GM12878 (cell line): ENCODE measurements around the gene SP100. TPM values are rescaled to one million over a fixed set of nuclear protein-coding genes. Genes with fewer than 3 reads are reported as not detected.

Experiments used
- ATAC-seq: fragments of 200-7000 bp; cut with Tn5 transposase; 3 replicates; pipeline ENCODE4 v1.9.1; 2020; ENCODE audit warnings: mild to moderate bottlenecking, moderate library complexity
- BruUV-seq: library from RNA; stranded (reverse); fragments of 400-500 nt; replicated peaks from 2 replicates; lab custom pipeline; 2021; lab: Mats Ljungman, UMichigan
- CTCF ChIA-PET: fragments of 300-600 bp; sonication (Branson Sonifier 250); formaldehyde crosslinking; extraction: SDS; loops from one replicate; lab custom pipeline; 2021; ENCODE audit warnings: inconsistent platforms; lab: Yijun Ruan, JAX
- POLR2A ChIA-PET: fragments of 350-600 bp; formaldehyde crosslinking; extraction: SDS; loops from one replicate; lab custom pipeline; 2021; ENCODE audit warnings: inconsistent platforms; lab: Charles Lee
- RAD21 ChIA-PET: fragments of 300-600 bp; sonication (Branson Sonifier 250); formaldehyde crosslinking; loops from one replicate; lab custom pipeline; 2023; ENCODE audit warnings: antibody characterized with exemption; ENCODE audit not compliant: unreplicated experiment; lab: Charles Lee
- SMC1A ChIA-PET: fragments of 300-600 bp; sonication (Branson Sonifier 250); formaldehyde crosslinking; loops from one replicate; lab custom pipeline; 2023; ENCODE audit not compliant: unreplicated experiment, uncharacterized antibody; lab: Charles Lee
- DNase-seq: peaks from one replicate; pipeline ENCODE4 v3.0.0-alpha.2; 2011; ENCODE audit warnings: low read depth, low spot score
- FAIRE-seq: peaks from 3 replicates; lab custom pipeline; 2011; peaks lifted over from hg19 to GRCh38; lab: Jason Lieb, UNC
- H2AFZ ChIP-seq: 2 replicates; pipeline ENCODE4 v1.6.0; 2011; ENCODE audit warnings: low read depth, low read length, control low read depth; ENCODE audit not compliant: control insufficient read depth
- H3K27ac ChIP-seq: 2 replicates; pipeline ENCODE4 v1.5.1; 2011; ENCODE audit warnings: control low read depth; ENCODE audit not compliant: control insufficient read depth, insufficient read depth
- H3K27me3 ChIP-seq, 2 experiments: replicated peaks in 1 of 2; 2 replicates each; pipeline versions ENCODE4 v1.6.0 to v1.6.1; 2011; ENCODE audit warnings: low read length in 1 of 2; ENCODE audit not compliant: control insufficient read depth in 2 of 2, insufficient read depth in 2 of 2
- H3K36me3 ChIP-seq, 2 experiments: 2 replicates each; pipeline ENCODE4 v1.5.1; 2011; ENCODE audit warnings: low read length in 1 of 2; ENCODE audit not compliant: control insufficient read depth in 2 of 2, insufficient read depth in 2 of 2
- H3K4me1 ChIP-seq: 2 replicates; pipeline ENCODE4 v1.6.1; 2011; ENCODE audit warnings: mild to moderate bottlenecking, low read length, moderate library complexity, mixed read lengths; ENCODE audit not compliant: control insufficient read depth, insufficient read depth
- H3K4me2 ChIP-seq: 2 replicates; pipeline ENCODE4 v1.6.0; 2011; ENCODE audit warnings: control low read depth; ENCODE audit not compliant: control insufficient read depth, insufficient read depth
- H3K4me3 ChIP-seq: fragments of 200-600 bp; sonication (generic); 2 replicates; pipeline ENCODE4 v1.5.1; 2016
- H3K79me2 ChIP-seq: 2 replicates; pipeline ENCODE4 v1.6.0; 2011; ENCODE audit warnings: low read length; ENCODE audit not compliant: control insufficient read depth, insufficient read depth
- H3K9ac ChIP-seq: 2 replicates; pipeline ENCODE4 v1.8.0; 2011; ENCODE audit warnings: low read length, control low read depth, mixed read lengths; ENCODE audit not compliant: control insufficient read depth, insufficient read depth
- H3K9me3 ChIP-seq: replicated peaks from 3 replicates; pipeline ENCODE4 v1.5.1; 2011; ENCODE audit warnings: mild to moderate bottlenecking, low read length; ENCODE audit not compliant: control insufficient read depth, insufficient read depth
- H4K20me1 ChIP-seq: 2 replicates; pipeline ENCODE4 v1.6.0; 2011; ENCODE audit not compliant: control insufficient read depth, insufficient read depth
- ATF7 ChIP-seq: fragments of 450-650 bp; IDR thresholded peaks from 2 replicates; pipeline ENCODE4 v1.6.1; 2016; ENCODE audit warnings: low read depth, mild to moderate bottlenecking
- CBX3 ChIP-seq: fragments of 200-600 bp; sonication (generic); IDR thresholded peaks from 2 replicates; pipeline ENCODE4 v1.6.1; 2016; ENCODE audit warnings: low read depth, borderline replicate concordance
- FOXM1 ChIP-seq: IDR thresholded peaks from 2 replicates; pipeline ENCODE4 v1.6.1; 2012; ENCODE audit warnings: low read depth, mild to moderate bottlenecking, inconsistent platforms, low read length, moderate library complexity
- IKZF1 ChIP-seq: fragments of 450-650 bp; conservative IDR thresholded peaks from 2 replicates; pipeline ENCODE4 v1.6.1; 2017; ENCODE audit warnings: antibody characterized with exemption, mild to moderate bottlenecking
- MXI1 ChIP-seq: fragments of 150-350 bp; IDR thresholded peaks from 2 replicates; pipeline ENCODE4 v1.6.1; 2011; ENCODE audit warnings: low read depth, mild to moderate bottlenecking, inconsistent platforms, low read length, improper control_type of control experiment
- WRNIP1 ChIP-seq: IDR thresholded peaks from 2 replicates; pipeline ENCODE4 v1.6.1; 2011; ENCODE audit warnings: low read depth, low read length, improper control_type of control experiment, borderline replicate concordance
- ZBTB4 ChIP-seq: fragments of 450-650 bp; formaldehyde crosslinking; IDR thresholded peaks from 2 replicates; pipeline ENCODE4 v1.4.0; 2022; ENCODE audit warnings: mild to moderate bottlenecking, moderate library complexity
- ZNF687 ChIP-seq: fragments of 450-650 bp; IDR thresholded peaks from 2 replicates; pipeline ENCODE4 v1.6.1; 2017; ENCODE audit warnings: mild to moderate bottlenecking, moderate library complexity
- WGBS: methylation state at CpG from one replicate; pipeline ENCODE4 v1.1.6; 2016; ENCODE audit warnings: low lambda C conversion rate; ENCODE audit not compliant: insufficient replicate concordance, insufficient coverage; ENCODE audit errors: missing lambda C conversion rate; 5-methylcytosine and 5-hydroxymethylcytosine counted together
- in situ Hi-C: fragments of 300-500 bp; cut with MboI; formaldehyde crosslinking; loops from 9 replicates; pipeline ENCODE4 v1.14.3; 2018; ENCODE audit warnings: mixed read lengths
- intact Hi-C: fragments of 100-400 bp; cut with micrococcal nuclease; formaldehyde crosslinking; loops from one replicate; pipeline ENCODE4 v1.14.2; 2022; ENCODE audit not compliant: unreplicated experiment
- polyA plus RNA-seq, 11 experiments: library from polyadenylated mRNA; depleted of rRNA in 4 of 11; unstranded in 6 of 11; stranded (reverse) in 5 of 11; fragments of >200 nt; fragmentation: Nextera tagmentation in 4 of 11; fragmentation: Illumina TruSeq in 1 of 11; extraction: Ambion mirVana in 4 of 11; extraction: Trizol in 1 of 11; gene quantifications; 1 replicate in 1 of 11; 2 replicates in 10 of 11; pipeline versions ENCODE4 v1.2.1 to v1.2.3, GENCODE V29; 2011 to 2016; ENCODE audit warnings: inconsistent platforms in 2 of 11, missing spikeins in 2 of 11, low read depth in 1 of 11
- total RNA-seq, 4 experiments: library from RNA; depleted of rRNA in 3 of 4; stranded (reverse); fragments of >200 nt in 3 of 4; fragmentation: Illumina TruSeq in 1 of 4; extraction: Trizol in 1 of 4; gene quantifications; 2 replicates each; pipeline versions ENCODE4 v1.2.1 to v1.2.3, GENCODE V29; 2013 to 2021

SP100 gene
- total and polyA plus RNA-seq, 10 of the 15 experiments (the other 5 are each of a cell fraction or from before 2014, with no cell fraction given) = 109 to 239 (median 180) TPM

GRCh38 chr2:230552181-230552580, 136.2 kb downstream of the SP100 start:
- Histone ChIP-seq H3K4me2 (no peak overlapping the region), H3K79me2 (no peaks in the 10 kb centered on the region), H4K20me1 (no peaks in the 10 kb centered on the region), H2AFZ (no peak overlapping the region), H3K9ac (no peak overlapping the region), H3K4me1 (no peaks in the 10 kb centered on the region), H3K36me3 (no peaks in the 10 kb centered on the region), H3K9me3 (no peaks in the 10 kb centered on the region), H3K27me3 (no peaks in the 10 kb centered on the region), H3K27ac (no peak overlapping the region), H3K4me3 (no peak overlapping the region)
- POLR2A ChIA-PET = interaction anchor here (0.6 to 2.2 kb wide), 9 partner anchors 9 to 1081 kb away, joined by 3 to 10 read pairs (median 4); no protein-coding TSS in a partner anchor
- SMC1A ChIA-PET = interaction anchor here (0.7 to 1.7 kb wide), 8 partner anchors 10 to 546 kb away, joined by 3 to 5 read pairs (median 3); no protein-coding TSS in a partner anchor
- FAIRE-seq (no peak), DNase-seq (no peak), ATAC-seq (peak; percentile 65)
- BruUV-seq = no TSS peak
- no peak for TF ChIP-seq FOXM1
- 0 out of 2 replicates have a peak, but pooled peaks have one; percentile 29 for TF ChIP-seq ATF7
- no peak for TF ChIP-seq MXI1
- CTCF ChIA-PET = interaction anchor here (0.5 to 1.6 kb wide), 6 partner anchors 8 to 485 kb away, joined by 3 to 4 read pairs (median 3); no protein-coding TSS in a partner anchor
- in situ Hi-C loops = no loop called here
- RAD21 ChIA-PET = interaction anchor here (0.7 to 1.2 kb wide), 4 partner anchors 9 to 135 kb away, joined by 3 to 5 read pairs (median 4); no protein-coding TSS in a partner anchor
- 58% methylated on average over 2 of the region's 2 CpGs for WGBS
- intact Hi-C loops = no loop called here

- RAD21 ChIA-PET = interaction anchor here (1.0 kb wide), 1 partner anchor 19 kb away, joined by 3 read pairs; no protein-coding TSS in a partner anchor
- H3K27me3 ChIP-seq = no peaks in the 10 kb centered on the region
- ATAC-seq = no peak
- no peak for TF ChIP-seq ZNF687
- no peak for TF ChIP-seq CBX3
- no peak for TF ChIP-seq WRNIP1
- TF ChIP-seq ZBTB4 (CRISPR knock-in tag) = no peak
- TF ChIP-seq IKZF1 = no peak
Observed at GRCh38 chr2:230557065-230557464, 141.1 kb downstream of the SP100 start.

More at GRCh38 chr2:230557065-230557464, 141.1 kb downstream of the SP100 start:
- intact Hi-C loops (no loop called here), in situ Hi-C loops (no loop called here)
- SMC1A ChIA-PET = interaction anchor here (1.1 to 1.9 kb wide), 2 partner anchors 14 to 45 kb away, joined by 5 to 6 read pairs; no protein-coding TSS in a partner anchor
- 0% methylated on average over 1 of the region's 1 CpG for WGBS
- POLR2A ChIA-PET = no interaction called here
- FAIRE-seq (no peak), DNase-seq (no peak)
- H2AFZ ChIP-seq = no peak overlapping the region
- no peak overlapping the region for H3K4me2 ChIP-seq
- no peak overlapping the region for H3K27ac ChIP-seq
- no peaks in the 10 kb centered on the region for H4K20me1 ChIP-seq
- no peak overlapping the region for H3K4me3 ChIP-seq
- no peaks in the 10 kb centered on the region for H3K9me3 ChIP-seq
- no TSS peak for BruUV-seq
- no peak overlapping the region for H3K9ac ChIP-seq
- H3K4me1 ChIP-seq = no peaks in the 10 kb centered on the region
- no peaks in the 10 kb centered on the region for H3K36me3 ChIP-seq
- CTCF ChIA-PET = interaction anchor here (0.6 to 1.0 kb wide), 2 partner anchors 46 to 51 kb away, joined by 3 to 5 read pairs; no protein-coding TSS in a partner anchor
- no peaks in the 10 kb centered on the region for H3K79me2 ChIP-seq
